ENCODE measurements around the gene DTYMK. TPM values are rescaled to one million over a fixed set of nuclear protein-coding genes. Genes with fewer than 3 reads are reported as not detected.

Gene DTYMK
- polyA plus RNA-seq, 2 of the 4 experiments (the other 2 are of a cell fraction) = 68.7 to 99.5 TPM

- Histone ChIP-seq H3K4me1 (no peaks in the 10 kb centered on the region), H3K4me3 (no peak overlapping the region), H3K4me2 (no peak overlapping the region), H3K27ac (no peak overlapping the region), H3K9me3 (peaks cover 14% of the 10 kb centered on the region)
- 93% methylated on average over 16 of the region's 16 CpGs for WGBS (ENCODE audit: missing lambda C conversion rate)
- ChIA-PET CTCF (interaction anchor here (0.8 to 2.0 kb wide), 3 partner anchors 16 to 160 kb away, joined by 3 to 7 read pairs (median 3); no protein-coding TSS in a partner anchor), POLR2A (no interaction called here)
- ATAC-seq (no peak; a peak in 1 of 6 replicates), DNase-seq (ENCODE audit: low read depth in 1 of 2, low spot score in 1 of 2) (no peak), FAIRE-seq (no peak)
- TF ChIP-seq POLR2A (IDR thresholded peaks at IDR 0.05; ENCODE audit: low read length) (no peak), FOSL2 (IDR thresholded peaks at IDR 0.05) (no peak), FOSL2 (CRISPR knock-in tag; IDR thresholded peaks at IDR 0.05) (no peak), HDAC2 (IDR thresholded peaks at IDR 0.05) (no peak), RARB (CRISPR knock-in tag; IDR thresholded peaks at IDR 0.05) (no peak), TFCP2L1 (CRISPR knock-in tag; IDR thresholded peaks at IDR 0.05) (no peak), ESRRA (IDR thresholded peaks at IDR 0.05; ENCODE audit: borderline replicate concordance, low read length) (no peak)
These were observed 32.5 kb upstream of the DTYMK start for GRCh38 chr2:241719093-241719492.

- FAIRE-seq = no peak
- 88% methylated on average over 10 of the region's 10 CpGs for WGBS (ENCODE audit: missing lambda C conversion rate)
- Histone ChIP-seq H3K4me2 (no peak overlapping the region), H3K9me3 (peaks cover 15% of the 10 kb centered on the region), H3K4me3 (no peak overlapping the region), H3K4me1 (no peaks in the 10 kb centered on the region), H3K27ac (no peak overlapping the region)
- ATAC-seq = peak; percentile 19 to 29; a peak in 1 of 6 replicates
- POLR2A ChIA-PET = no interaction called here
- CTCF ChIA-PET = interaction anchor here (0.6 to 1.7 kb wide), 4 partner anchors 9 to 931 kb away, joined by 3 read pairs; no protein-coding TSS in a partner anchor
- TF ChIP-seq ESRRA (IDR thresholded peaks at IDR 0.05; ENCODE audit: borderline replicate concordance, low read length) = no peak
- no peak for TF ChIP-seq JUN (IDR thresholded peaks at IDR 0.05)
- TF ChIP-seq ATOH8 (CRISPR knock-in tag; IDR thresholded peaks at IDR 0.05; ENCODE audit: low read depth) = no peak
- no peak for TF ChIP-seq SMC3 (IDR thresholded peaks at IDR 0.05)
- no peak for TF ChIP-seq GATA3 (IDR thresholded peaks at IDR 0.05; ENCODE audit: borderline replicate concordance)
- no peak for TF ChIP-seq MAX (IDR thresholded peaks at IDR 0.05)
- TF ChIP-seq ZFP36 (IDR thresholded peaks at IDR 0.05; ENCODE audit: borderline replicate concordance, partially characterized antibody) = no peak
- TF ChIP-seq POLR2AphosphoS2 (conservative IDR thresholded peaks at IDR 0.05; ENCODE audit: low read length) = no peak
- no peak for TF ChIP-seq BCL3 (IDR thresholded peaks at IDR 0.05)
- TF ChIP-seq TP53 (CRISPR knock-in tag; IDR thresholded peaks at IDR 0.05) = no peak
- TF ChIP-seq RARB (CRISPR knock-in tag; IDR thresholded peaks at IDR 0.05) = no peak
- TF ChIP-seq CBX2 (IDR thresholded peaks at IDR 0.05; ENCODE audit: borderline replicate concordance, low read depth) = no peak
- TF ChIP-seq USF2 (IDR thresholded peaks at IDR 0.05) = no peak
- TF ChIP-seq HOXB13 (CRISPR knock-in tag; IDR thresholded peaks at IDR 0.05; ENCODE audit: low read depth) = no peak
- TF ChIP-seq HES2 (IDR thresholded peaks at IDR 0.05) = no peak
- TF ChIP-seq E2F6 (IDR thresholded peaks at IDR 0.05; ENCODE audit: borderline replicate concordance, low read depth) = no peak
- no peak for TF ChIP-seq TFCP2L1 (CRISPR knock-in tag; IDR thresholded peaks at IDR 0.05)
- TF ChIP-seq EP300 (IDR thresholded peaks at IDR 0.05) = no peak
- TF ChIP-seq MAZ (IDR thresholded peaks at IDR 0.05; ENCODE audit: borderline replicate concordance, low read depth, low read length) = no peak
- DNase-seq (ENCODE audit: low read depth in 1 of 2, low spot score in 1 of 2) = no peak
These were observed 22.3 kb upstream of the DTYMK start for GRCh38 chr2:241708879-241709278.

All from A549 (cell line).